Loucy (cell line): ENCODE results near the gene LAMB3.
A peak's percentile ranks its signal among the peaks of the same experiment; 100 is the strongest.

Experiments used
- H2AFZ ChIP-seq: fragments of 200-600 bp; sonication (generic); 2 replicates; pipeline ENCODE4 v1.6.0; 2016; ENCODE audit warnings: antibody characterized with exemption, mild to moderate bottlenecking, low read length, moderate library complexity
- H3F3A ChIP-seq: fragments of 200-600 bp; 2 replicates; pipeline ENCODE4 v1.6.0; 2016; ENCODE audit warnings: antibody characterized with exemption, low read depth, mild to moderate bottlenecking
- H3K27me3 ChIP-seq: fragments of 200-600 bp; sonication (generic); 2 replicates; pipeline ENCODE4 v1.6.1; 2014; ENCODE audit warnings: low read length, mild to moderate bottlenecking; ENCODE audit not compliant: insufficient read depth, poor library complexity, severe bottlenecking
- H3K36me3 ChIP-seq: fragments of 200-600 bp; sonication (generic); 2 replicates; pipeline ENCODE4 v1.6.1; 2016; ENCODE audit warnings: low read length; ENCODE audit not compliant: insufficient read depth
- H3K4me1 ChIP-seq: fragments of 200-600 bp; sonication (generic); 2 replicates; pipeline ENCODE4 v1.5.1; 2014; ENCODE audit warnings: low read length, mild to moderate bottlenecking; ENCODE audit not compliant: insufficient read depth, poor library complexity, severe bottlenecking
- H3K4me2 ChIP-seq: fragments of 200-600 bp; sonication (generic); 2 replicates; pipeline ENCODE4 v1.6.0; 2014; ENCODE audit warnings: antibody characterized with exemption, low read length, low read depth, mild to moderate bottlenecking; ENCODE audit not compliant: poor library complexity, severe bottlenecking
- H3K4me3 ChIP-seq: fragments of 200-600 bp; sonication (generic); 2 replicates; pipeline ENCODE4 v1.5.1; 2014; ENCODE audit warnings: low read length, mild to moderate bottlenecking, mixed read lengths; ENCODE audit not compliant: poor library complexity, severe bottlenecking
- H3K79me2 ChIP-seq: fragments of 200-600 bp; sonication (generic); 2 replicates; pipeline ENCODE4 v1.6.1; 2014; ENCODE audit warnings: low read length; ENCODE audit not compliant: insufficient read depth
- H3K9ac ChIP-seq: fragments of 200-600 bp; sonication (generic); 2 replicates; pipeline ENCODE4 v1.6.0; 2014; ENCODE audit warnings: mild to moderate bottlenecking, low read depth, low read length, moderate library complexity; ENCODE audit not compliant: poor library complexity, severe bottlenecking
- H3K9me2 ChIP-seq: fragments of 200-600 bp; sonication (generic); replicated peaks from 2 replicates; pipeline ENCODE4 v1.6.1; 2016; ENCODE audit warnings: low read depth, low read length, mixed read lengths
- H3K9me3 ChIP-seq: fragments of 200-600 bp; sonication (generic); 2 replicates; pipeline ENCODE4 v1.6.1; 2014; ENCODE audit warnings: mild to moderate bottlenecking, antibody characterized with exemption, low read length, low read depth; ENCODE audit not compliant: insufficient read depth
- H4K20me1 ChIP-seq: fragments of 200-600 bp; sonication (generic); 2 replicates; pipeline ENCODE4 v1.6.0; 2014; ENCODE audit warnings: antibody characterized with exemption, low read length, mild to moderate bottlenecking; ENCODE audit not compliant: insufficient read depth, poor library complexity, severe bottlenecking
- EZH2phosphoT487 ChIP-seq: fragments of 200-600 bp; IDR thresholded peaks from 2 replicates; pipeline ENCODE4 v1.6.1; 2018; ENCODE audit warnings: antibody characterized with exemption, mild to moderate bottlenecking, moderate library complexity, borderline replicate concordance
- TF ChIP-seq, protein P1 (sequence below): fragments of 200-600 bp; sonication (generic); conservative IDR thresholded peaks from 2 replicates; pipeline ENCODE4 v1.5.1; 2014; ENCODE audit warnings: mild to moderate bottlenecking, antibody characterized with exemption, low read length

Gene LAMB3

GRCh38 chr1:209692745-209693504 lies 40.7 kb upstream of the LAMB3 start:
- Histone ChIP-seq H3K4me2 (peak overlapping the region; percentile 52), H3F3A (no peaks in the 10 kb centered on the region), H3K4me1 (peaks cover 7% of the 10 kb centered on the region), H3K9me3 (no peaks in the 10 kb centered on the region), H3K9ac (peak overlapping the region; percentile 13), H3K79me2 (no peaks in the 10 kb centered on the region), H4K20me1 (no peaks in the 10 kb centered on the region), H3K4me3 (peak overlapping the region; percentile 34), H3K27me3 (no peaks in the 10 kb centered on the region), H3K9me2 (no peaks in the 10 kb centered on the region), H3K36me3 (no peaks in the 10 kb centered on the region), H2AFZ (peak overlapping the region; percentile 92)
- TF ChIP-seq, protein P1, sequence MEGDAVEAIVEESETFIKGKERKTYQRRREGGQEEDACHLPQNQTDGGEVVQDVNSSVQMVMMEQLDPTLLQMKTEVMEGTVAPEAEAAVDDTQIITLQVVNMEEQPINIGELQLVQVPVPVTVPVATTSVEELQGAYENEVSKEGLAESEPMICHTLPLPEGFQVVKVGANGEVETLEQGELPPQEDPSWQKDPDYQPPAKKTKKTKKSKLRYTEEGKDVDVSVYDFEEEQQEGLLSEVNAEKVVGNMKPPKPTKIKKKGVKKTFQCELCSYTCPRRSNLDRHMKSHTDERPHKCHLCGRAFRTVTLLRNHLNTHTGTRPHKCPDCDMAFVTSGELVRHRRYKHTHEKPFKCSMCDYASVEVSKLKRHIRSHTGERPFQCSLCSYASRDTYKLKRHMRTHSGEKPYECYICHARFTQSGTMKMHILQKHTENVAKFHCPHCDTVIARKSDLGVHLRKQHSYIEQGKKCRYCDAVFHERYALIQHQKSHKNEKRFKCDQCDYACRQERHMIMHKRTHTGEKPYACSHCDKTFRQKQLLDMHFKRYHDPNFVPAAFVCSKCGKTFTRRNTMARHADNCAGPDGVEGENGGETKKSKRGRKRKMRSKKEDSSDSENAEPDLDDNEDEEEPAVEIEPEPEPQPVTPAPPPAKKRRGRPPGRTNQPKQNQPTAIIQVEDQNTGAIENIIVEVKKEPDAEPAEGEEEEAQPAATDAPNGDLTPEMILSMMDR = peak; percentile 95
- TF ChIP-seq EZH2phosphoT487 = no peak

- no peaks in the 10 kb centered on the region for H3K9me2 ChIP-seq
- no peaks in the 10 kb centered on the region for H3K36me3 ChIP-seq
- no peak overlapping the region for H3K4me2 ChIP-seq
- no peak overlapping the region for H2AFZ ChIP-seq
- H3F3A ChIP-seq = no peaks in the 10 kb centered on the region
- H3K4me1 ChIP-seq = peaks cover 6% of the 10 kb centered on the region
- H3K9ac ChIP-seq = no peak overlapping the region
- no peaks in the 10 kb centered on the region for H3K27me3 ChIP-seq
- no peak for TF ChIP-seq EZH2phosphoT487
- TF ChIP-seq, protein P1 = no peak
- no peaks in the 10 kb centered on the region for H3K79me2 ChIP-seq
- no peaks in the 10 kb centered on the region for H3K9me3 ChIP-seq
- no peak overlapping the region for H3K4me3 ChIP-seq
- H4K20me1 ChIP-seq = no peaks in the 10 kb centered on the region
Observed at GRCh38 chr1:209692296-209692695, 40.1 kb upstream of the LAMB3 start.

DNA sequence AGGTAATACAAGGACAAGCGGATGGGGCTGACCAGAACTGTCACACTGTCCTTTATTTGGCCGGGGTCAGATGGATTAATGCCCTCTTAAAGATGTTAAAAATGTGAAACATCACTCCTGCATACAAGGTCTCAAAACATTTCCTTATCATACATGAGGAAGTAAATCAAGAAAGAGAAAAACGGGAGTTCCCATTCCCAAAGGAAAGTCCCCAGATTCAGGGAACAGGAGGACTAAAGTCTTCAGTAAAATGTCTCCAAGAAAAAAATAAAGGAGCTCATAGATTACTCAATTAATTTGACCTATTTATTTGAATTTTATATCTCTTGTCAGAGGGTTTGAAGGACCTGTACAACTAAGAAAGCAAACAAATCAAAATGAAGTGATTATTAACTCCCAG lies 39.0 kb upstream of the LAMB3 start:
- H2AFZ ChIP-seq = no peak overlapping the region
- H3K9me2 ChIP-seq = no peaks in the 10 kb centered on the region
- no peak overlapping the region for H3K4me2 ChIP-seq
- TF ChIP-seq, protein P1 = no peak
- no peak for TF ChIP-seq EZH2phosphoT487
- H3F3A ChIP-seq = no peaks in the 10 kb centered on the region
- no peak overlapping the region for H3K9ac ChIP-seq
- no peaks in the 10 kb centered on the region for H4K20me1 ChIP-seq
- H3K36me3 ChIP-seq = no peaks in the 10 kb centered on the region
- no peaks in the 10 kb centered on the region for H3K27me3 ChIP-seq
- peaks cover 6% of the 10 kb centered on the region for H3K4me1 ChIP-seq
- H3K9me3 ChIP-seq = no peaks in the 10 kb centered on the region
- no peaks in the 10 kb centered on the region for H3K79me2 ChIP-seq
- H3K4me3 ChIP-seq = no peak overlapping the region
